ENCODE measurements around the gene CASP3.
"Not testable (repeated sequence)": the region's sequence is repeated elsewhere in the genome, so short reads cannot be mapped to it uniquely, and the experiment has no call there.

The CASP3 gene

DNA sequence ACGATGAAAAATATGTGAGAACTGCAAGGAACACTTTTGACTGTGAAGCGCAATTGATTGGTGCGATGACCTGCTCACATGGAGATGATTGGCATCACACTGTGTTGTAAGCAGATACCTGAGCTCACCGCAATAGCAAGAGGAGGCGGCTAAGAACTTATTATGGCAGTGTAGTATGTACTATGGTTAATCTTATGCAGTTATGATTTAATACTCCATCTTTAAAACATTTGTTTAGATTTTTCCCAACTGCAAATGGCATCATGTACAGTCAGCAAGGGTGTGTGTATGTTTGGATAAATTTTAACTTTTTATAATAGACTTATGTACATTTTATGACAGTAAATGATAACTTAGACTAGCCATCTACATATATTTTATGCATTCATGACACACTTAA, 25.8 kb upstream of the CASP3 start:
- no peak for ATAC-seq (replicated peaks)
- no peak overlapping the region for H3K4me3 Mint-ChIP-seq
- no peak for DNase-seq
- H3K4me1 Mint-ChIP-seq (ENCODE audit: low read depth in 2 of 2), result peaks cover 2 to 6% of the 10 kb centered on the region in 2 donors
- peaks cover 14% of the 10 kb centered on the region for H3K36me3 Mint-ChIP-seq (ENCODE audit: insufficient read depth)
- no peaks in the 10 kb centered on the region for H3K9me3 Mint-ChIP-seq
- H3K27ac Mint-ChIP-seq, result no peak overlapping the region
- H3K27me3 Mint-ChIP-seq, result no peaks in the 10 kb centered on the region

DNA sequence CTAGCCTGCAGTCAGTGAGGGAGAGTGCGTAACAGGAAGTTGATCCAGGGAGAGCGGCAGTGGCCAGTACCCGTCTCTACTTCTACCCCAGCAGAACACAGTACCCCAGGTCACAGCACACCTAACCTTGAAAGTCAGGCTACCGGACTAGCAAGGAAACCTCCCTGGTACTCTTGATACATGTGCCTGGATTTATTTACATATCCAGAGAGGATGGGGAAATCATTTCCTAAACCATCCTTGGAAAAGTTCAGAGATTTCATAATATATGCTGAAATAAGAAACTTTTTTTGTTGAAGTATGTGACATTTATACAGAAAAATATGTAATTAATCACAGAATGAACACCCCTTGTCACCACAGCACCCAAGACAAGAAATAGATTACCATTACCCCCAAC, 24.8 kb upstream of the CASP3 start:
- peaks cover 14% of the 10 kb centered on the region for H3K36me3 Mint-ChIP-seq (ENCODE audit: insufficient read depth)
- DNase-seq (no peak), ATAC-seq (replicated peaks) (no peak)
- no peaks in the 10 kb centered on the region for H3K9me3 Mint-ChIP-seq
- H3K4me1 Mint-ChIP-seq (ENCODE audit: low read depth in 2 of 2), result peaks cover 7 to 16% of the 10 kb centered on the region in 2 donors
- H3K27ac Mint-ChIP-seq, result peak overlapping the region in 1 of 2 donors; percentile 18
- no peak overlapping the region for H3K4me3 Mint-ChIP-seq
- H3K27me3 Mint-ChIP-seq, result no peaks in the 10 kb centered on the region

- Mint-ChIP-seq H3K27ac (peak overlapping the region; percentile 49 to 53), H3K27me3 (no peaks in the 10 kb centered on the region), H3K9me3 (peaks cover 0 to 5% of the 10 kb centered on the region in 2 donors), H3K36me3 (ENCODE audit: insufficient read depth) (peaks cover 14% of the 10 kb centered on the region), H3K4me3 (no peak overlapping the region), H3K4me1 (ENCODE audit: low read depth in 2 of 2) (peaks cover 18 to 27% of the 10 kb centered on the region in 2 donors)
- ATAC-seq (replicated peaks), result no peak
- DNase-seq, result no peak
Measured at GRCh38 chr4:184672741-184673140, 23.5 kb upstream of the CASP3 start.

DNA sequence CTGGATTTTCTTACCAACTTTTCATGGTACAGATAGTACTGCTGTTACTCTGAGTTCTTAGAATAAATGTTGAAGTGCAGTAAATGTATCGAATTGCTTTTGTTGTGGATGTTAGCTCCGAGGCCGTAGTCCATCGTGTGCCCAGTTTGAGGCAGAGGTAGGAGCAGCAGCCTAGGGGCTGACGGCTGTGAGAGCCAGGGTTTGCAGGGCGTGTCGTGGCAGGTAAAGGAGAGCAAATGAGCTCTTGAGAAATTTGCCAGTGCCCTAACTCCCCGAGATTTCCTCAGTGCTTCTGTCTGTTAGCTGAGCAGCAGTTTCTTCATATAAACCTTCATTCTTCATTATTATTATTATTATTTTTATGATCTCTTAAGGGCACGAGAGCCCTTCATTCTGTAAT, 21.9 kb upstream of the CASP3 start:
- peak overlapping the region in 1 of 2 donors; percentile 95 for H3K27ac Mint-ChIP-seq
- H3K9me3 Mint-ChIP-seq, result peaks cover 0 to 5% of the 10 kb centered on the region in 2 donors
- ATAC-seq (replicated peaks), result no peak
- H3K4me3 Mint-ChIP-seq, result no peak overlapping the region
- no peak for DNase-seq
- no peaks in the 10 kb centered on the region for H3K27me3 Mint-ChIP-seq
- peaks cover 18 to 27% of the 10 kb centered on the region in 2 donors for H3K4me1 Mint-ChIP-seq (ENCODE audit: low read depth in 2 of 2)
- H3K36me3 Mint-ChIP-seq (ENCODE audit: insufficient read depth), result peaks cover 15% of the 10 kb centered on the region

GRCh38 chr4:184669251-184669650, 20.0 kb upstream of the CASP3 start:
- peak overlapping the region; percentile 61 to 66 for H3K4me3 Mint-ChIP-seq
- H3K27ac Mint-ChIP-seq, result peak overlapping the region; percentile 84 to 95
- no peak for ATAC-seq (replicated peaks)
- no peaks in the 10 kb centered on the region for H3K27me3 Mint-ChIP-seq
- DNase-seq, result no peak
- peaks cover 18 to 31% of the 10 kb centered on the region in 2 donors for H3K4me1 Mint-ChIP-seq (ENCODE audit: low read depth in 2 of 2)
- H3K36me3 Mint-ChIP-seq (ENCODE audit: insufficient read depth), result peaks cover 18% of the 10 kb centered on the region
- H3K9me3 Mint-ChIP-seq, result peaks cover 0 to 5% of the 10 kb centered on the region in 2 donors

- Mint-ChIP-seq H3K4me1 (ENCODE audit: low read depth in 2 of 2) (peaks cover 18 to 31% of the 10 kb centered on the region in 2 donors), H3K27me3 (no peaks in the 10 kb centered on the region), H3K36me3 (ENCODE audit: insufficient read depth) (peaks cover 15% of the 10 kb centered on the region), H3K9me3 (peaks cover 0 to 5% of the 10 kb centered on the region in 2 donors), H3K27ac (peak overlapping the region; percentile 90 to 95), H3K4me3 (peak overlapping the region; percentile 61 to 66)
- ATAC-seq (replicated peaks) (peak; percentile 89), DNase-seq (peak in 1 of 3 experiments; percentile 15)
Measured at GRCh38 chr4:184668511-184669114, 19.4 kb upstream of the CASP3 start.

- Mint-ChIP-seq H3K4me1 (ENCODE audit: low read depth in 2 of 2) (peaks cover 18 to 31% of the 10 kb centered on the region in 2 donors), H3K36me3 (ENCODE audit: insufficient read depth) (peaks cover 15% of the 10 kb centered on the region), H3K9me3 (peaks cover 0 to 5% of the 10 kb centered on the region in 2 donors), H3K4me3 (peak overlapping the region; percentile 61 to 66), H3K27ac (peak overlapping the region; percentile 90 to 95), H3K27me3 (no peaks in the 10 kb centered on the region)
- no peak for DNase-seq
- ATAC-seq (replicated peaks), result peak; percentile 64
Measured at GRCh38 chr4:184668096-184668495, 18.8 kb upstream of the CASP3 start.

DNA sequence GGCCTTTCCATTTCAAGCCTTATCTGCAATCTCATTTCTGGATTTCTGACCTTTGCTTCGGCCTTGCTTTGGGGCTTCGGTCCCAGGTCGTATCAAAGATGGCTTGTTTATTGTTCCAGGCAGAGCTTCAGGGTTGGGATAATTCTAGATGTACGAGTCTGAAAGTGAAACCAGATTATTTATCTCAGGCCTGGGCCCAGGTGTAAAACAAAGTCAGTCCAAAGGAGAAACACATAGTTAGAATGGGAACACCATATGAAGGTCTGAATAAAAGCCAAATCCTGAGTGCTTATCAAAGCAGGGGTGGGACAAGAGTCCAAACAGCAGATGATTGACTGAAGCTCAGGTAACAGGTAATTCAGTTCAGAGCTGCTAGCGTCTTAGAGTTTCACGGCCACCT, 17.4 kb upstream of the CASP3 start:
- ATAC-seq (replicated peaks), result no peak
- peaks cover 18 to 31% of the 10 kb centered on the region in 2 donors for H3K4me1 Mint-ChIP-seq (ENCODE audit: low read depth in 2 of 2)
- no peak overlapping the region for H3K4me3 Mint-ChIP-seq
- H3K27me3 Mint-ChIP-seq, result no peaks in the 10 kb centered on the region
- H3K9me3 Mint-ChIP-seq, result peaks cover 0 to 5% of the 10 kb centered on the region in 2 donors
- no peak for DNase-seq
- peaks cover 12% of the 10 kb centered on the region for H3K36me3 Mint-ChIP-seq (ENCODE audit: insufficient read depth)
- peak overlapping the region in 1 of 2 donors; percentile 95 for H3K27ac Mint-ChIP-seq

- no peak for ATAC-seq (replicated peaks)
- Mint-ChIP-seq H3K4me3 (no peak overlapping the region), H3K27ac (peak overlapping the region in 1 of 2 donors; percentile 87), H3K36me3 (ENCODE audit: insufficient read depth) (peaks cover 18% of the 10 kb centered on the region), H3K27me3 (no peaks in the 10 kb centered on the region), H3K9me3 (peaks cover 0 to 5% of the 10 kb centered on the region in 2 donors), H3K4me1 (ENCODE audit: low read depth in 2 of 2) (peaks cover 18 to 24% of the 10 kb centered on the region in 2 donors)
- no peak for DNase-seq
Measured at GRCh38 chr4:184664445-184665210, 15.4 kb upstream of the CASP3 start.

DNA sequence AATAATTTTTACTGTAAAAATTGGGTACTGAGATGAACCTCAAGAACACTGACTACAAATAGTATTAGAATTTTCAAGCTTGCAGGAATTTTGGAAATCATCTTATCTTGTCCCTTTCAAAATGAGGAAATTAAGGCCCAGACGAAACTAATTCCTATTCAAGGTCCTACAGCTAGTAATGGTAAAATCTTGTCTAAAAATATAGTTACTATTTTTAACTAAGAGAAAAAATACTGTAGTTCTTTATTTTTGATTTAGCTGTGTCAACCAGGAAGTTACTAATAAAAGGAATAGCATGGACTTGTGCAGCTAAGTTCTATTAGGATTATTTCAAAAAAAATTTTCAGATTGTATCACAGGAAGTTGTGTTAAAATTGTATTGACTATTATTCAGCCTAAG, 13.0 kb upstream of the CASP3 start:
- ATAC-seq (replicated peaks) (no peak), DNase-seq (no peak)
- H3K4me3 Mint-ChIP-seq, result no peak overlapping the region
- peaks cover 26% of the 10 kb centered on the region for H3K36me3 Mint-ChIP-seq (ENCODE audit: insufficient read depth)
- peaks cover 0 to 4% of the 10 kb centered on the region in 2 donors for H3K4me1 Mint-ChIP-seq (ENCODE audit: low read depth in 2 of 2)
- H3K27me3 Mint-ChIP-seq, result no peaks in the 10 kb centered on the region
- no peak overlapping the region for H3K27ac Mint-ChIP-seq
- H3K9me3 Mint-ChIP-seq, result no peaks in the 10 kb centered on the region

DNA sequence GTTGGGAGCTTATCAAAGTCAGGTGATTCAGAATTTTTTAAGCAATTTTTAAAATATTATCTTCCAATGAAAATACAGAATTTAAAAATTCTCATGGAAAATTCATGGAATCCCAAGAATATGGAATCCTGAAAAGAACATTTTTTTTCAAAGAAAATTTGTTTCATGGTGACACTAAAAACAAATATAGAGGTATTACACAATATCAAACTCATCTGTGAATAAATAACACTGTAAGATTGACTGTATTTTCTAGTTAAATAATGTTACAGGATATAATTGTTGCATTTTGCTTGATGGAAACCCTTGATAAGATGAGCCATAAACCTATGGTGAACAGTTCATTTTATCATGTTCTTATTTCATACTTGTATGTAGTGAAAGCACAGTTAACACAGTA, 11.7 kb upstream of the CASP3 start:
- Mint-ChIP-seq H3K36me3 (ENCODE audit: insufficient read depth) (peaks cover 23% of the 10 kb centered on the region), H3K4me1 (ENCODE audit: low read depth in 2 of 2) (peaks cover 0 to 4% of the 10 kb centered on the region in 2 donors), H3K27ac (no peak overlapping the region), H3K27me3 (no peaks in the 10 kb centered on the region), H3K4me3 (no peak overlapping the region), H3K9me3 (no peaks in the 10 kb centered on the region)
- no peak for ATAC-seq (replicated peaks)
- DNase-seq, result no peak

DNA sequence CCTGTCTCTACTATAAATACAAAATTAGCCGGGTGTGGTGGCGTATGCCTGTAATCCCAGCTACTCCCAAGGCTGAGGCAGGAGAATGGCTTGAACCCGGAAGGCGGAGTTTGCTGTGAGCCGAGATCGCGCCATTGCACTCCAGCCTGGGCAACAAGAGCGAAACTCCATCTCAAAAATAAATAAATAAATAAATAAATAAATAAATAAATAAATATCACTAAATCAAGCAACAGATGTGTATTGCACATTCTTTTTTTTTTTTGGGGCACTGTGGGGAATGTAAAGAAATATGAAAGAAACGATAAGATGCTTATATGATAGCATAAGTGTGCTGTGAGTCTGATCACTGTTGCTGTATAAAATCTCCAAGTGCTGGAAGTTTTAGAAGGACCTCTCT, 8.6 kb upstream of the CASP3 start:
- not testable (repeated sequence) for ATAC-seq (replicated peaks); H3K4me1 Mint-ChIP-seq (ENCODE audit: low read depth in 2 of 2); H3K9me3 Mint-ChIP-seq; H3K27ac Mint-ChIP-seq; H3K4me3 Mint-ChIP-seq; DNase-seq; H3K27me3 Mint-ChIP-seq
- H3K36me3 Mint-ChIP-seq (ENCODE audit: insufficient read depth), result peaks cover 32% of the 10 kb centered on the region

DNA sequence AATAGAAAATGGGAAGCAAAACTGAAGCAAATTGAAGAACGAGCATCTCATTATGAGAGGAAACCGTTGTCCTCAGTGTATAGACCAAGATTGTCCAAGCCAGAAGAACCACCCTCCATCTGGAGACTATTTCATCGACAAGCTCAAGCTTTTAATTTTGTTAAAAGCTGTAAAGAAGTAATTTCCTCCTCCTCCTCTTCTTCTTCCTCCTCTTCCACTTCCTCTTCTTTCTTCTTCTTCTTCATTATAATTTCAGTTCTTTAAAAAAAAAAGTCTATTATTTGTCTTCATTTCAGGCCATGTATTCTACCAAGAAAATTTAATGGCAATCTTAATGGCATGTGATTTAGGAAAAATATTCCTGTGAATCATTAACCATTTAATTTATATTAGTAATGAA, 7.9 kb upstream of the CASP3 start:
- DNase-seq (no peak), ATAC-seq (replicated peaks) (no peak)
- no peaks in the 10 kb centered on the region for H3K27me3 Mint-ChIP-seq
- H3K9me3 Mint-ChIP-seq, result no peaks in the 10 kb centered on the region
- peaks cover 32% of the 10 kb centered on the region for H3K36me3 Mint-ChIP-seq (ENCODE audit: insufficient read depth)
- H3K4me3 Mint-ChIP-seq, result no peak overlapping the region
- H3K4me1 Mint-ChIP-seq (ENCODE audit: low read depth in 2 of 2), result peaks cover 0 to 4% of the 10 kb centered on the region in 2 donors
- no peak overlapping the region for H3K27ac Mint-ChIP-seq
